ENCODE results near the gene SLC25A19. TPM values are rescaled to one million over a fixed set of nuclear protein-coding genes. Genes with fewer than 3 reads are reported as not detected.

SLC25A19 gene
- total and polyA plus RNA-seq, 9 of the 15 experiments (the other 6 are each of a cell fraction or from before 2014, with no cell fraction given) = 33.4 to 76.6 (median 55.3) TPM

- no peak for TF ChIP-seq SMARCA5 (IDR thresholded peaks at IDR 0.05)
- no peak; the same call in 1 of the 2 replicates for TF ChIP-seq ZNF384 (IDR thresholded peaks at IDR 0.05; ENCODE audit: low read depth, low read length)
- TF ChIP-seq RBFOX2 (IDR thresholded peaks at IDR 0.05; ENCODE audit: low read depth, low read length) = peak; percentile 74
- no peak for TF ChIP-seq ZNF830 (CRISPR knock-in tag; IDR thresholded peaks at IDR 0.05)
- TF ChIP-seq HES1 (IDR thresholded peaks at IDR 0.05; ENCODE audit: low read depth) = no peak
- no peak for TF ChIP-seq HNRNPH1 (optimal IDR thresholded peaks at IDR 0.05; ENCODE audit: low read depth, low read length)
- no peak for TF ChIP-seq TRIM28 (IDR thresholded peaks at IDR 0.05)
- no peak for TF ChIP-seq PRMT5 (CRISPR knock-in tag; IDR thresholded peaks at IDR 0.05)
- no peak for TF ChIP-seq MAFK (IDR thresholded peaks at IDR 0.05; ENCODE audit: low read length)
- peak; percentile 47; the same call in 1 of the 2 replicates for TF ChIP-seq ARID3B (CRISPR knock-in tag; IDR thresholded peaks at IDR 0.05; ENCODE audit: borderline replicate concordance)
- no peak for TF ChIP-seq BCOR (IDR thresholded peaks at IDR 0.05)
- no peak for TF ChIP-seq MITF (IDR thresholded peaks at IDR 0.05)
- no peak; the same call in 1 of the 2 replicates for TF ChIP-seq NFIC (IDR thresholded peaks at IDR 0.05)
- TF ChIP-seq HIVEP1 (CRISPR knock-in tag; IDR thresholded peaks at IDR 0.05) = no peak
- no peak for TF ChIP-seq MEF2A (IDR thresholded peaks at IDR 0.05; ENCODE audit: control insufficient read depth, low read depth, low read length)
- no peak for TF ChIP-seq ARID2 (IDR thresholded peaks at IDR 0.05)
- TF ChIP-seq RNF219 (CRISPR knock-in tag; IDR thresholded peaks at IDR 0.05) = no peak
- TF ChIP-seq MTA1 (IDR thresholded peaks at IDR 0.05; ENCODE audit: borderline replicate concordance) = peak; percentile 52; the same call in 1 of the 2 replicates
- TF ChIP-seq TAL1 (IDR thresholded peaks at IDR 0.05) = no peak
- TF ChIP-seq SAP30 (IDR thresholded peaks at IDR 0.05; ENCODE audit: borderline replicate concordance, insufficient read depth, low read depth, low read length, poor library complexity, severe bottlenecking) = peak; percentile 92
- TF ChIP-seq TAF1 (IDR thresholded peaks at IDR 0.05; ENCODE audit: control insufficient read depth, extremely low read depth, insufficient read depth, low read length, severe bottlenecking) = peak; percentile 47
- no peak for TF ChIP-seq HMG20A (CRISPR knock-in tag; conservative IDR thresholded peaks at IDR 0.05)
- TF ChIP-seq THRB (CRISPR knock-in tag; conservative IDR thresholded peaks at IDR 0.05) = no peak
These were observed 17.8 kb downstream of the SLC25A19 start (continued) for GRCh38 chr17:75271233-75271954.
